Thyroid gland (tissue), 4 donors: Measurements from ENCODE around the gene PPP4C.

Experiments used
- POLR2A ChIP-seq, 2 donors: fragments of 450-650 bp; IDR thresholded peaks; one replicate each; pipeline ENCODE4 v1.6.1; 2017; ENCODE audit warnings: antibody characterized with exemption in 2 of 2, mild to moderate bottlenecking in 2 of 2, moderate library complexity in 1 of 2
- TF ChIP-seq, protein P1 (sequence below), 6 experiments: fragments of 200-600 bp in 3 of 6; fragments of 450-650 bp in 3 of 6; sonication (generic) in 3 of 6; IDR thresholded peaks; one replicate each; pipeline ENCODE4 v1.5.1; 2016 to 2019; ENCODE audit warnings: antibody characterized with exemption in 6 of 6, mild to moderate bottlenecking in 2 of 6, inconsistent platforms in 1 of 6, moderate library complexity in 1 of 6

DNA sequence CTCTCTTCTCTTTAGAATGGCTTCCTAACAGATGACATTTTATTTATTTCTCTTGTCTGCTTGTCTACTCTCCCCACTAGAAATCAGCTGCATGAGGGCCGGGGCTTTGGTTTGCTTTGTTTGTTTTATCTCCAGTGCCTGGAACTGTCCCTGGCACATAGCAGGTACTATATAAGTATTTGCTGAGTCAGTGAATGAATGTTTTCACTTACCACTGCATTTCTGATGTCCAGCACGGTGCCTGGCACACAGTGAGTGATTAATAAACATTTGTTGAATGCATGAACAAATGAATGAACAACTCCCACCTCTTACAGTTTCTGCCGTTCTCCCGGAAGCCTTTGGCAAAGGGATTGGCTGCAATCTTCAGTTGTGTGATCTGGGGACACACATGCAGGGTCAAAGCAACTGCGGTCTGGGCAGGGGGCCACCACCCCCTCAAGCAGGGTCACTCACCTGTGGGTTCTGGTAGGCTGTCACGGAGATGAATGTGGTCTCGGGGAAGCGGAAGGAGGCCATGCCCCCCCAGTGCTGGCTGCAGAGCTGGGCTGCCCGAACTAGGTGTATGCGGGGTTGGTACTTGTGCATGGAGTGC, 12.5 kb downstream of the PPP4C start:
- TF ChIP-seq POLR2A (IDR thresholded peaks at IDR 0.05), result no peak
- TF ChIP-seq, protein P1, sequence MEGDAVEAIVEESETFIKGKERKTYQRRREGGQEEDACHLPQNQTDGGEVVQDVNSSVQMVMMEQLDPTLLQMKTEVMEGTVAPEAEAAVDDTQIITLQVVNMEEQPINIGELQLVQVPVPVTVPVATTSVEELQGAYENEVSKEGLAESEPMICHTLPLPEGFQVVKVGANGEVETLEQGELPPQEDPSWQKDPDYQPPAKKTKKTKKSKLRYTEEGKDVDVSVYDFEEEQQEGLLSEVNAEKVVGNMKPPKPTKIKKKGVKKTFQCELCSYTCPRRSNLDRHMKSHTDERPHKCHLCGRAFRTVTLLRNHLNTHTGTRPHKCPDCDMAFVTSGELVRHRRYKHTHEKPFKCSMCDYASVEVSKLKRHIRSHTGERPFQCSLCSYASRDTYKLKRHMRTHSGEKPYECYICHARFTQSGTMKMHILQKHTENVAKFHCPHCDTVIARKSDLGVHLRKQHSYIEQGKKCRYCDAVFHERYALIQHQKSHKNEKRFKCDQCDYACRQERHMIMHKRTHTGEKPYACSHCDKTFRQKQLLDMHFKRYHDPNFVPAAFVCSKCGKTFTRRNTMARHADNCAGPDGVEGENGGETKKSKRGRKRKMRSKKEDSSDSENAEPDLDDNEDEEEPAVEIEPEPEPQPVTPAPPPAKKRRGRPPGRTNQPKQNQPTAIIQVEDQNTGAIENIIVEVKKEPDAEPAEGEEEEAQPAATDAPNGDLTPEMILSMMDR (IDR thresholded peaks at IDR 0.05), result no peak
